GM12872 (cell line): ENCODE results near the gene EFCAB8.

Source experiments
- TF ChIP-seq, protein P1 (sequence below): IDR thresholded peaks from 3 replicates; pipeline ENCODE4 v1.5.1; 2011; ENCODE audit warnings: low read depth, mild to moderate bottlenecking, low read length, moderate library complexity; ENCODE audit not compliant: insufficient read depth

EFCAB8 gene

DNA sequence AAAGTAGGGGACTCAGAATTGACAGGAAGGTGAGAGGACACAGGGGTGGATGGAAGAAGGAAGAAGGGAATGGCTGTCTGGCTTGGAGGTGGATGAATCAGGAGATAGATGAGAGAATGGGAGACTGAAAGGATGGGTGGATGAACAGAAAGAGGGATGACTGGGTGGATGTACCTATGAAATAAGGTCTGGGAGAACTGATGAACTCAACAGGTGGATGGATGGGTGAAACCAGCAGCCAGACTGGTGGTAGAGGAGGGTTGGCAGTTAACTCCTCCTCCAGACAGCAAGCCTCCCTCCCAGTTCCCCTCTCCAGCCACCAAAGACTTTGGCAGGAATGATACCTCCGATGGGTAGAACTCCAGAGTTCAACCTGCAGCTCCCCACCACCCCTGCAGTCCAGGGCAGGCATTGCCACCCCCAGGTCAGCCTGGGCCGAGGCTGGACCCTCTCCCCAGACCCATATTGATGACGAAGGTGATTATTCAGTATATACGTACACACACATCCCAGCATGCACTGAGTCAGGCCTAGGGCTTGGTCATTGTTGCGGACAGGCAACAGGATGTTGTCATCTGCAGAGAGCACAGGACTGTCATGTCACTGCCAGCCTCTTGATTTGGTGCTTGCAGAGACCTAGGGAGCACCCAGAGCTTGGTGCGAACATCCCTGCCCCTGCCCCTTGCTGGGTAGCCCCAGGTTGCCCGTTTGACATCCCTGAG lies 143.5 kb downstream of the EFCAB8 start:
- TF ChIP-seq, protein P1, sequence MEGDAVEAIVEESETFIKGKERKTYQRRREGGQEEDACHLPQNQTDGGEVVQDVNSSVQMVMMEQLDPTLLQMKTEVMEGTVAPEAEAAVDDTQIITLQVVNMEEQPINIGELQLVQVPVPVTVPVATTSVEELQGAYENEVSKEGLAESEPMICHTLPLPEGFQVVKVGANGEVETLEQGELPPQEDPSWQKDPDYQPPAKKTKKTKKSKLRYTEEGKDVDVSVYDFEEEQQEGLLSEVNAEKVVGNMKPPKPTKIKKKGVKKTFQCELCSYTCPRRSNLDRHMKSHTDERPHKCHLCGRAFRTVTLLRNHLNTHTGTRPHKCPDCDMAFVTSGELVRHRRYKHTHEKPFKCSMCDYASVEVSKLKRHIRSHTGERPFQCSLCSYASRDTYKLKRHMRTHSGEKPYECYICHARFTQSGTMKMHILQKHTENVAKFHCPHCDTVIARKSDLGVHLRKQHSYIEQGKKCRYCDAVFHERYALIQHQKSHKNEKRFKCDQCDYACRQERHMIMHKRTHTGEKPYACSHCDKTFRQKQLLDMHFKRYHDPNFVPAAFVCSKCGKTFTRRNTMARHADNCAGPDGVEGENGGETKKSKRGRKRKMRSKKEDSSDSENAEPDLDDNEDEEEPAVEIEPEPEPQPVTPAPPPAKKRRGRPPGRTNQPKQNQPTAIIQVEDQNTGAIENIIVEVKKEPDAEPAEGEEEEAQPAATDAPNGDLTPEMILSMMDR, result no peak

DNA sequence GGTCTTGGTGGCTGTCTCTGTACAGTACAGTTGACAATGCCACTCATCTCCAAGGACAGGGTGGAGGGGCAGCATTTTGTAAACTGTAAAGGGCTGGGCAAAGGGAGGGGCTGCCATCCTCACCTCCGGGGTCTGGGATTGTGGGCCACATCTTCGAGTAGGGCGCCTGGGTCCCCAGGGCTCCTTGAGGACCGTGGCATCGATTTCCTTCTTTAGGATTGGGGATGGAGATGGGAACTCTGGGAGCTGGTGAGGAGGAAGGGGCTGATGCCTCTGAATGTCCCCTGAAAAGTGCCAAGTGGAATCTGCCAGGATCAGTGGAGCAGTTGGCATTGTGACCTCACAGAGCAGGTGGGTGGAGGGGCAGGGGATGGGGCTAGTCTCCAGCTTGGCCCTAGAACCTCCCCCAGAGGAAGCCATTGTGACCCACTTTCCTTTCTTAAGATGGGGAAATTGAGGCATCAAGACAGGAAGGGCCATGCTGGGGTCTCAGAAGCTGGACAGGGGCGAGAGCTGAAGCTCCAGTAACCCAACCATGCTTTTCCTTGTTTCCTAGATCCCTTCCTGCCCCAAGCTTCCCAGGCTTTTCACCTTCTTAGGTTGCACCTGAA lies 145.5 kb downstream of the EFCAB8 start, which contains the start of gene SUN5:
SUN5 (minus strand) TSS at position 293 of the 611 bp plus-strand sequence; CDS start at position 200, 93 bp downstream.
- TF ChIP-seq, protein P1, result no peak

DNA sequence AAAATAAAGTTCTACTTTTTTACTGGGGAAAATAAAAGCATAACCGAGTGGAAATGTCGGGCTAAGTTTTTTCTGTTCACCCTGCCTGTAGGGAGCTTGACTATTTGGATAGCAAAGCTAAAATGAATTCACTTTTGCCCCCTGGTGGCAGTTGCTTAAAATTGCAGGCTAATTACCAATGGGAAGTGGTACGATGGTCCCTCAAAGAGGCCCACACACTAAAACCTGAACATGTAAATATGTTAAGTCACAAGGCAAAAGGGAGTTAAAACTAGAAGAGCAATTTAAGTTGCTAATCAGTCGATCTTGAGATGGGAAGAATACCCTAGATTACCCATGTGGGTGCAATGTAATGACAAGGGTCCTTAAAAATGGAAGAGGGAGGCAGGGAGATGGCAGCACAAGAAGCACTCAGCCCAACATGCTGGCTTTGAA lies 146.4 kb downstream of the EFCAB8 start:
- TF ChIP-seq, protein P1, result peak; percentile 59

DNA sequence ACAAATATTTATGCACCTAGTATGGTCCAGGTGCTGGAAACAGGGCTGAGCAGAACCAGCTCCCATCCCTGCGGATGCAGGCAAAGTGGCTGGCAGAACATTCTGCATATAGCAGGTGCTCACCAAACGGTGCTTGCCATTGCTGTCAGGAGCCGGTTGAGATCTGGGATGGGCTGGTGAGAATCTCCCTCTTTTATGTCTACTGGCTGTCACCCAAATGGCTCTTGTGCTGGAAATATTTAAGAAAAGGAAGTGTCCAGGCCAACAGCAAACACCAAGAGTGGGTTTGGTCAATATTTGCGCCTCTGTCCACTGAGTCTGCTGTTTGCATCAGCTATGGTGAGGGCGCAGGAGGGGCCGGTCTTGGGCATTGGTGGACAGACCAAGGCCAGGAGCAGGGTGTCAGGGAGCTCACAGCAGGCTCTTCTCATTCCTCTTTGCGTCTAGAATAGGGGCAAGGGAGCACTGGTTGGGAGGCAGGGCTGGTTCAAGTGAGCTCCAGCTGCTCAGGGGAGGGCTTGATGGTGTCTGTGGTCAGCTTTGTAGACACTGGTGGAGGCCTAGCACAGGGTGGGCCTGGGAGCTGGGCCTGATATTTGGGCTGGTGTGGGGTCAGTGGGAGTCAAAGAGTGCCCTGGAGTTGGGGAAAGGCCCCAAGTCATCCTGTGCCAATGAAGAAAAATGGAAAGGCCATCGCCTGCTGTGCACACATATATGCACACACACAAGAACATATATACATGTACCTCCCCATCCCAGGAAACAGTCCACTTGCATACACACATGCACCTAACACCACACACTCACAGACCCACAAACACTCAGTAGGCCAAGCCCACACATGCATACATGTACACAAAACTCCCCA lies 147.4 kb downstream of the EFCAB8 start:
- TF ChIP-seq, protein P1, result no peak

DNA sequence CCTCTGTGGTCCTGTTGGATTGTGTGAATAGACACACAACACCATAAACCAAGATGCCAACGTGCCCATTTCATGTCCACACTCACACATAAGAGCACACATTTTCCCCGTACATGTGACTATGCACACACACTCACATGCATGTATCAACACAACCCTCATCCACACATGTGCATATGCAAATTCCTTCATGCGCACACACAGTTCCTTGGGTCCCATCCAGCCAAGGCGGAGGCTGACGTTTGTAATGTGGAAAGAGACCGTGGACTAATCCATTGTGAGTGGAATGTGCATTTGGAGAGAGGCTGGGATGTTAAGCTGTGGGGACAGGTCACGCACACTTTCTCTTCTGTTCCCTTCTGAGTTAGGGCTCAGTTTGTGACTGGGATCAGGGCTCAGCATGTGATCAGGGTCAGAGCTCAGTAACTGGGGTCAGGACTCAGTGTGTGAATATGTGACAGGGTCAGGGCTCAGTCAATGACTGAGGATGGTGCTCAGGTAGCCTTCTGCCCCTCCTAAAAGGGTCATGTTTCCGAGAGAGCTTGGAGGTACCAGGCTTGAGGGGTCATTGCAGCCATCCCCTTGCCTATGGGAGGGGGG lies 148.2 kb downstream of the EFCAB8 start:
- TF ChIP-seq, protein P1, result no peak

DNA sequence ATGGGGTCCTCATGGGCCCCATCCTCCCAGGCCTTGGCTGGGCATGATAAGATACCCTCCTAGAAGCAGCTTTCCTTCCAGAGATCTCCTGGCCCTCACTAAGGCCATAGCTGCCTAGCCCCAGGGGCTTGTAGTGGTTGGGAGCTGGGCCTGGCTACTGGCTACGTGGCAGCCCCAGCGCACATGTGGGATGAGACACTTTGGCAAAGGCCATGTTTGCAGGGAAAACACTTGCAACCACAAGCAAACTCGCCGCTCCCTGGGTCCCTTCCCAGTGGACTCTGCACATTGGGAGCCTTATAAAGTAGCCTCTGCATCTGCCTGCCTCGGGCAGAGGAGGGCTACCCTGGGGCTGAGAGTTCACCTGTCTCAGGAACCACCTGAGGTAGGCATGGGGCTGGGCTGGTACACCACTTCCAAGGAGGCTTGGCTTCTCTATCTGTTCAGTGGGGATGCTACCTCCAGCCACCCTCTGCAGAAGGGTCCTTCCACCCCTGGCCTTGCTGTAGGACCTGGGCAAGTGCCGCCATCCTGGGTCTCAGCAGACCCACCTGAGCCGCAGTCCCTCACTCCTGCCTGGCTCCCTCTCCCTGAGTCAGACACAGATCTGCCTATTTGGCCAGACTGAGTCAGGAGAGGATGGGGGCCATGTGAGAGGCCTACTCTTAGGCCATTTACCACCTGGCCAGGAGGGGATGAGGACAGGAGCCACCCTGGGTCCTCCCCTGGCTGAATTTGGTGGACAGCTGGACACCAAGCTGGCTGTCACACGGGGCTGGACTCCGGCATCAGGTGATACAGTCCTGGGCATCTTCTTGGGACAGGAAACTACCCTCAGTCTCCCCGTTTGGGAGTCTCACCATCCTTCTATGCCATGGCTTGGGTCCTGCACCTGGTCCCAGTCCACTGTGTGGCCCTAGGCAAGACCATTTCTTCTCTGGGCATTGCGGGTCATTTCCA lies 148.9 kb downstream of the EFCAB8 start, which contains the start of gene BPIFB2:
BPIFB2 (plus strand) TSS at position 329 of the 960 bp plus-strand sequence. CDS start 871 bp downstream, outside the sequence.
- TF ChIP-seq, protein P1, result no peak
